Inflammatory macrophage treated with lipopolysaccharide for 1 hour (primary cell): ENCODE results near the gene PGGT1B.
A peak's percentile ranks its signal among the peaks of the same experiment; 100 is the strongest.

Experiments used
- DNase-seq, 2 donors: peaks; one replicate each; pipeline ENCODE4 v3.0.0-alpha.2; 2020 to 2022

The PGGT1B gene

GRCh38 chr5:115179394-115180164 lies 83.1 kb downstream of the PGGT1B start:
- DNase-seq = no peak

GRCh38 chr5:115179030-115179393 lies 83.7 kb downstream of the PGGT1B start:
- DNase-seq = no peak

DNA sequence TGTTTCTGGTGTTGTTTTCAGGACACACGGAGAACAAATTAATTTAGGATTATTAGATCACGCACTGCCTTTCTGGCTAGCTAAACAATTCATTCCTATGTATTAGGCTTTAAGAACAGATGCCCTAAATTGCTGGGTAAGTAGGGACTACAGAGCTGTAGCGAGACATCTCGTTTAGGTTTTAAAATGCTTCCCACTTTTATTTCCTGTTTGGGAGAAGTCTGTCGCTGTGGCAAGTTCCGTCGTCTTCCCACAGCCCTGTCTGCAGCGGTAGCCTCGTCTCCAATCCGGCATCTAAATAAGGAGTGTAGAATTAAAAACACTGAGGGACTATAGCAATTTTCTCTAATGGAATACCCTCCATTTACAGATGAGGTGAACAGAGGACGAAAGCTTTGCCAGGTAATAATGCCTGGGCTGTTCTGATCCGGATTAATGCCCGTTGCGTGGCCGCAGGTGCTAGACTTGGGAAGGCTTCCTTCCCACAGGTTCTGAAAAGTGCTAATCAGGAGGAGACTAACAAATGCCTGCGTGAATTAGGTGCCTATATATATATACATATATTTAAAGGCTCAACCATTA lies 91.7 kb downstream of the PGGT1B start:
- DNase-seq = peak; percentile 23 to 40

- peak; percentile 20 to 26 for DNase-seq
Measured at GRCh38 chr5:115170134-115170928, 92.3 kb downstream of the PGGT1B start.

DNA sequence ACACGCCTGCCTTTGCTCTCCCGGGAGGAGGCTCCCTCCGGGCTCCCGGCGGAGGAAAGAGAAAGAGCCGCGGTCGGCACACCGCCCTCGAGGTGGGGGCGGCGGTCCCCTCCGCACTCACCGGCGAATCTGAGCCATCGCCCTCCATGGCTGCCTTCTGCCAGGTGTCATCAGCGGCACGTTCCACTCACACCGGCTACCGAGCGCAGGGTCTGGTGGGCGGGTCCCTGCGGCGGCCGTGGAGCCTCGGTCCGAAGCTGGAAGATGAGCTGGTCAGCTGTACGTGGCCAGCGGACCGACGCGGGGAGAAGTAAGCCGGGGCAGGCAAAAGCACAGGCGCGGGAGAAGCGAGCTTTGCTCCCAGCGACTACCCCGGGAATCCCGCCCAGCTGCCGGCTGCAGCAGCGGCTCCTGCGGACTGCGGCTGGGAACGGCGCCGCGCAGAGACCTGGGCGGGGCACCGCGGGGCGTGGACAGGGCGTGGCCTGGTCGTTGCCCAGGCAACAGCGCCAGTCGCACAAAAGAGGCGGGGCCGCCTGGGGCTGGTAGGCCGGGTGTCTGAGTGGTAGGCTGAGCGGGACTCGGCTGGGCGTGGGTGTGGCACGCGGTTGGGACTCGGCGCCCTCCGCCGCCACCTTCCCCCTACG lies 93.1 kb downstream of the PGGT1B start, which contains the start of gene TRIM36:
Gene TRIM36 (minus strand): TSS at position 422 of the 647 bp plus-strand sequence. CDS start 274 bp downstream, at position 148.
- peak; percentile 92 to 96 for DNase-seq

GRCh38 chr5:115168829-115169486 lies 93.7 kb downstream of the PGGT1B start:
- peak; percentile 82 to 83 for DNase-seq

- no peak for DNase-seq
Measured at GRCh38 chr5:115166744-115167393, 95.8 kb downstream of the PGGT1B start.

DNA sequence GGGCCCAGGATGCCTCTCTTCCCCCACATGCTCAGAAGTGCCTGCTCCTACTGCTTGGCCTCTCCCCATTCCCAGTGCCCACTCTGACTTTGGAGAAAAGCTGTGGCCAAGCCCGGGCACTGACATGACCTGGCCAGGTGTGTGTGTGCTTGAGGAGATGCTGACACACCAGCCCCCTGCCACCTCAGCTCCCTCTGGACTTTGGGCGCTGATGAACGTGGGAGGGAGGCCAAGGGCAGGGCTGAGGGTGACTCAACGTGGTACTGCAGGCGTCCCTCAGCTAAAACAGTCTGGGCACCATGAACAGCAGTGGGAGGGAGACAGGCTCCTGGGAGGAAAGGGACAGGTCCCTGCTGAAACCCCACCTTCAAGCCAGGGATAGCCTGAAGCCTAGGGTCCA lies 96.9 kb downstream of the PGGT1B start:
- DNase-seq = no peak

GRCh38 chr5:115160975-115161475 lies 101.7 kb downstream of the PGGT1B start:
- DNase-seq = no peak
